ENCODE data around the gene ELMO1.

ELMO1 gene

DNA sequence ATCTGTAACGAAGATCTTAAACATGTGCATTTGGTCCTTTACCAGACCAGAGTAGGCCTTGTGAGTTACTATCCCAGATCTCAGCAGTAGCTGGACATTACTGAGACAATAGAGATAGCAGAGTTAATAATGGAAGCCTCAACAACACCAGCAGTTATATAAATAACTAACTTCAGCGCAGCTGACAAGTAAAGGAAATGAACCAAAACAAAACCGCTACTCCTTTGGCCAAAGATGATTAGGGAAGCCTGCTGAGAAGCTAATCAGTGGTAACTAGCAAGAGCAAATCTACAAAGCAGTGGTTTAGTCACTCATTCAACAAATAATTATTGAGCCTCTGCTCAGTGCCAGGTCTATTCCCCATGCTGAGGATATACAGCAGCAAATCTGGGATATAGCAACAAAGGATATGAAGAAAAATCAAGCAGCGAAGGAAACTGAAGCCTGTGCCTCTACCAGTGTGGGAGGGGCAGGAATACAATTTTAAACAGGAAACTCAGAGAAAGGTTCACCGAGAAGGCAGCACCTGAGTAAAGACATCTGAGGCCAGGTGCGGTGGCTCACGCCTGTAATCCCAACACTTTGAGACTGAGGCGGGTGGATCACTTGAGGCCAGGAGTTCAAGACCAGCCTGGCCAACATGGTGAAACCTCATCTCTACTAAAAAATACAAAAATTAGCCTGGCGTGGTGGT is 103.6 kb downstream of the ELMO1 start:
- no peak for DNase-seq (ENCODE audit: low spot score)

- DNase-seq (ENCODE audit: low spot score), result no peak
These were observed 105.8 kb downstream of the ELMO1 start for GRCh38 chr7:37342688-37343471.

- DNase-seq (ENCODE audit: low spot score), result no peak
These were observed 106.4 kb downstream of the ELMO1 start for GRCh38 chr7:37342176-37342687.

GRCh38 chr7:37341033-37341630 is 107.5 kb downstream of the ELMO1 start:
- DNase-seq (ENCODE audit: low spot score), result no peak

GRCh38 chr7:37338966-37339365 is 109.7 kb downstream of the ELMO1 start:
- DNase-seq (ENCODE audit: low spot score), result no peak

DNA sequence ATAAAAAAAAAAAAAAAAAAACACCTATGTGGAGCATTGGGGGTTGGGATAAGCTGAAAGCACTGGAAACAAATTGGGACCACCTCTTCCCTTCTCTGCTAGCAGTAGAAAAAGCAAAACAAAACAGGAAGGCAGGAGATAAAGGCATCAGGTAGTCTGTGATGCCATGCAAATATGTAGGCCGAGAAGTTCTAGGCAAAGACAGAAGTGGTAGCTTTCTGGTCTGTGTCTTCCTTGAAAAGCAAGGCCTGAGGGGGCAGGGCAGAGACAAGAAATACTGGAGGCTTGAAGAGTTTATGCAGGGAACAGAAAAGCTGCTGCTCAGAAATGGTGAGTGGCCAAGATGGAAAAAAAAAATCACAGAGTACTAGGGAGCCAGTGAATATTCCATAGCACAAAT is 111.1 kb downstream of the ELMO1 start:
- no peak for DNase-seq (ENCODE audit: low spot score)

- DNase-seq (ENCODE audit: low spot score), result no peak
These were observed 112.4 kb downstream of the ELMO1 start for GRCh38 chr7:37336259-37336658.

GRCh38 chr7:37333075-37333474 is 115.6 kb downstream of the ELMO1 start:
- no peak for DNase-seq (ENCODE audit: low spot score)

DNA sequence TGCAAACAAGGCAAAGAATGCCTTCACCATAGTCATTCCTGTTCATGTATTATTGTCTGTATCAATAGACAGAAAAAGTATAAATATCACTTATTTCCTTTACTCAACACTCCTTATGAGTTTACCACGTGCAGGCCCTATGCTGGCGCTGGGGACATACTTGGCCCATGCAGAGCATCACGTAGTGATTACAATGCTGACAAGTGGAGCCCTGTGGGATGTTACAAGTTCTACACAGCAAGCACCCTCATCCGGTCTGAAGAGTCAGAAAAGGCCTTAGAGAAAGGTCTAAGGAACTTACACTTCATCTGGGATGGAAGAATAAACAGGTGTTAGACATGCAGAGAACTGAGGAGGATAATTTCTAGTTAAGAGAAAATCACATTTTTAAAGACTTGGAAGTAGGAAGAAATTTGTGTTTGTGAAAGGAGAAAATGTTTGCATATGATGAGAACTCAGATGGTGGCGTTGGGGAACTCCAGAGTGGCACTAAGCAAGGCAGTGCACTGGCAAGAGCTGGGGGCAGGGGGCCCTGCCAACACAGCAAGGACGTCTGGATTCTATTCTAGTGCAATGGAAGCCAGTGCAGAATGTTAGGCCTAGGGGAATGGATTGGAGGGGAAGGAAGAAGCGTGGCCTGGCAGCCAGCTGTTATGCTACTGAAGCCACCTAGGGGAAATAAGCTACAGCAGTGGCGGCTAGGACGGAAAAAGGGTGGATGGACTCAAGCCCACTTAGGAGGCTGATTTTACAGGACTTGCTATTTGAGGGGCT is 116.2 kb downstream of the ELMO1 start:
- DNase-seq (ENCODE audit: low spot score), result no peak

GRCh38 chr7:37330775-37331174 is 117.9 kb downstream of the ELMO1 start:
- no peak for DNase-seq (ENCODE audit: low spot score)

DNA sequence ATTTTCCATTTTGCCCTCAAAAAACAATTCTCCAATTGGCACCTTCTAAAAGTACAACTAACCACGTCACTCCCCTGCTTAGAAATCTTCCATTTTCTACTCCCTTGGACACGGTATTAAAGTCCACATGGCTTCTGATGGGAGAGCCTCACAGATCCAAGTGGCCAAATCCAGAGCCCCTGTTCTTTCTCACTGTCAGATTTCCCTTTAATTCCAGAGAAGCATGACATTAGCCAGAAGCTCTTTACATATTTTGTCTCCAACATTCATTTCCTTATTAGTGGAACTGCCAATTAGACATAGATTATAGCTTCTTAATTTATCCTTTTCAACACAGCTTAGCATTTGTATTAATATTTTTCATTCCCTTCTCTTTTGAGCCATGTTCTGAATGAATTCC is 118.7 kb downstream of the ELMO1 start:
- no peak for DNase-seq (ENCODE audit: low spot score)

- no peak for DNase-seq (ENCODE audit: low spot score)
These were observed 121.4 kb downstream of the ELMO1 start for GRCh38 chr7:37327288-37327687.

- DNase-seq (ENCODE audit: low spot score), result no peak
These were observed 124.7 kb downstream of the ELMO1 start for GRCh38 chr7:37323966-37324365.

- no peak for DNase-seq (ENCODE audit: low spot score)
These were observed 125.8 kb downstream of the ELMO1 start for GRCh38 chr7:37322831-37323230.

- DNase-seq (ENCODE audit: low spot score), result no peak
These were observed 127.7 kb downstream of the ELMO1 start for GRCh38 chr7:37320848-37321468.

DNA sequence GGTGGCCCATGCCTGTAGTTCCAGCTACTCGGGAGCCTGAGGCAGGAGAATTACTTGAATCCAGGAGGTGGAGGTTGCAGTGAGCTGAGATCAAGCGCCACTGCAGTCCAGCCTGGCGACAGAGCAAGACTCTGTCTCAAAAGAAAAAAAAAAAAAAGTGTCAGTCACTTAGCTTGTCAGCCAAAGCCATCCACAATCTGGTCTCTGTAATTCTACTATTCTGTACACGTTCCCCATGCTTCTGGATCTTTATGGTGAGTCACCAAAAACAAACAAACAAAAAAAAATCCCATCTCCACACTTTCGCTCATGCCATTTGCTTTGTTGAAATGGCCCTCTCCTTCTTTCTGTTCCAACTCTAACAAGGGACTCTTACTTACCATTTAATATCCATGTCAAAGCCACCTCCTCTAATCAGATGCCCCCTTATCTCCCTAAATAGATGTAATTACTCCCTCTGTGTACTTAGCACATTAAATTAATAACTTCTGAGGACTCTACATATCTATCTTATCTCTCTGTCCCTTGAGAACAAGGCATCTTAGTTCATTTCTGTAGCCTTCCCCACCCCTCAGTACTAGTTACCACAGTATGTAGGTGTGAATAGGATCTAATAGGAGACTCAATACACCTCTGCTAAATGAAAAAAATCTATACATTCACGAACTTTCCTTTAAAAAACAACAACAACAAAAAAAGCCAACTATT is 128.4 kb downstream of the ELMO1 start:
- DNase-seq (ENCODE audit: low spot score), result no peak

DNA sequence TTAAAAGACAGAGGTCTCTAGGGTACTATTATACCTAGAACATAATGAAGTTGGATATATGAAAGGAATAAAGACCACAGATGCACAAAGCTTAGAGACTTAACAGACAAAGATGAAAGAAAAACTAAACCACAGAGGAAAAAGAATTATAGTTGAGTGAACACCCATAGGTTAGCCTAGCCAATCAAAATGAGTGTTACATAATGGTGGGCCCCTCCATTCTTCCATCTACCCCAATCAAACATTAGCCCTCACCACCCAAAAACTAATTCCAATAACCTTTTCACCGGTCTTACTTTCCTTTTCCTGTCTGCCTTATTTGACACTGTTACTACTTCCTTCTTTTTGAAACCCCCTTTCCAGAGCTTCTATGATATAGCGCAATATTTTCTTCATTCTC is 130.1 kb downstream of the ELMO1 start:
- no peak for DNase-seq (ENCODE audit: low spot score)

- no peak for DNase-seq (ENCODE audit: low spot score)
These were observed 132.6 kb downstream of the ELMO1 start for GRCh38 chr7:37315772-37316715.

- no peak for DNase-seq (ENCODE audit: low spot score)
These were observed 136.1 kb downstream of the ELMO1 start for GRCh38 chr7:37312608-37313007.

DNA sequence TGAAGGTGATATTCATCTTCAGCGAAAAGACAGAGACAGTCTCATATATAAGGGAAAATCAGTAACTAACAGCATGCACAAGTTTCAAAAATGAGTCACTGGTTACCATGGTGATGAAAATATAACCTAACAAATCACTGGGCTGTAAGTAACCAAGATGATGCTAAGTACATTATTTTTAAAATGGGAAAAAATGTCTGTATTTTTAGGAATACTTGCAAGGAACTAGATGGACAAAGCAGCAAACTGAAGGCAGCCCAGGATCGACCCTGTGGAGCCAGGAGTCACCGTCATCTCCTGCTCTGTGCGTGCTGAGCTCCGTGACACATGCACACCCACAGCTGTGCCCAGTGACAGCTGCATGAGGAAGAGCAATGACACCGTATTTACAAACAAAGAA is 137.3 kb downstream of the ELMO1 start:
- DNase-seq (ENCODE audit: low spot score), result no peak

Measured in iPS-NIHi11 (cell line).